Fibroblast of the conjunctiva (primary cell): ENCODE results near the gene ASAP2.
"Not testable (repeated sequence)": the region's sequence is repeated elsewhere in the genome, so short reads cannot be mapped to it uniquely, and the experiment has no call there.

ENCODE experiments used
- DNase-seq: peaks from one replicate; pipeline ENCODE4 v3.0.0-alpha.2; 2010; ENCODE audit warnings: low read depth

Gene ASAP2

GRCh38 chr2:9212661-9213411, 6.2 kb downstream of the ASAP2 start:
- no peak for DNase-seq

- DNase-seq, result no peak
These were observed 7.0 kb downstream of the ASAP2 start for GRCh38 chr2:9213477-9214051.

- DNase-seq, result no peak
These were observed 8.3 kb downstream of the ASAP2 start for GRCh38 chr2:9214873-9215272.

GRCh38 chr2:9215680-9216079, 9.1 kb downstream of the ASAP2 start:
- no peak for DNase-seq

GRCh38 chr2:9216143-9216542, 9.5 kb downstream of the ASAP2 start:
- not testable (repeated sequence) for DNase-seq

- no peak for DNase-seq
These were observed 11.5 kb downstream of the ASAP2 start for GRCh38 chr2:9217838-9218770.

GRCh38 chr2:9219027-9219445, 12.4 kb downstream of the ASAP2 start:
- DNase-seq, result no peak

- DNase-seq, result no peak
These were observed 13.6 kb downstream of the ASAP2 start for GRCh38 chr2:9220201-9220600.

- no peak for DNase-seq
These were observed 14.6 kb downstream of the ASAP2 start for GRCh38 chr2:9221223-9221622.

- DNase-seq, result no peak
These were observed 15.8 kb downstream of the ASAP2 start for GRCh38 chr2:9222239-9222892.

- DNase-seq, result no peak
These were observed 16.3 kb downstream of the ASAP2 start for GRCh38 chr2:9222893-9223287.

GRCh38 chr2:9225806-9226205, 19.2 kb downstream of the ASAP2 start:
- no peak for DNase-seq

GRCh38 chr2:9226458-9227380, 20.1 kb downstream of the ASAP2 start:
- no peak for DNase-seq

- DNase-seq, result no peak
These were observed 21.6 kb downstream of the ASAP2 start for GRCh38 chr2:9228088-9228751.

- no peak for DNase-seq
These were observed 22.3 kb downstream of the ASAP2 start for GRCh38 chr2:9228781-9229469.

- DNase-seq, result no peak
These were observed 22.8 kb downstream of the ASAP2 start for GRCh38 chr2:9229470-9229820.

- peak; percentile 34 for DNase-seq
These were observed 23.6 kb downstream of the ASAP2 start for GRCh38 chr2:9230051-9230802.

GRCh38 chr2:9230881-9231280, 24.3 kb downstream of the ASAP2 start:
- DNase-seq, result no peak
